Duodenal mucosa (tissue), 2 donors: ENCODE measurements around the gene PPARA.

Source experiments
- H3K27ac ChIP-seq: one replicate; pipeline ENCODE4 v1.7.0; 2013; ENCODE audit warnings: low read depth, low read length
- H3K27me3 ChIP-seq, 2 donors: one replicate each; pipeline ENCODE4 v1.7.0; 2013; ENCODE audit warnings: low read length in 2 of 2, control low read depth in 1 of 2; ENCODE audit not compliant: insufficient read depth in 2 of 2, control insufficient read depth in 1 of 2
- H3K36me3 ChIP-seq, 2 donors: one replicate each; pipeline ENCODE4 v1.7.0; 2013; ENCODE audit warnings: low read length in 2 of 2, control low read depth in 1 of 2; ENCODE audit not compliant: insufficient read depth in 2 of 2, control insufficient read depth in 1 of 2
- H3K4me1 ChIP-seq, 2 donors: one replicate each; pipeline ENCODE4 v1.7.0; 2013; ENCODE audit warnings: low read length in 2 of 2, control low read depth in 1 of 2; ENCODE audit not compliant: insufficient read depth in 2 of 2, control insufficient read depth in 1 of 2
- H3K4me3 ChIP-seq, 2 donors: one replicate each; pipeline ENCODE4 v1.7.0; 2013; ENCODE audit warnings: low read length in 2 of 2, low read depth in 1 of 2
- H3K9ac ChIP-seq, 2 donors: one replicate each; pipeline ENCODE4 v1.7.0; 2013; ENCODE audit warnings: low read length in 2 of 2, low read depth in 1 of 2
- H3K9me3 ChIP-seq, 2 donors: one replicate each; pipeline ENCODE4 v1.7.0; 2013; ENCODE audit warnings: low read length in 2 of 2, control low read depth in 1 of 2; ENCODE audit not compliant: control insufficient read depth in 1 of 2

PPARA gene

GRCh38 chr22:46290121-46290842, 140.0 kb downstream of the PPARA start:
- H3K27me3 ChIP-seq, result no peaks in the 10 kb centered on the region
- H3K36me3 ChIP-seq, result peaks cover 52 to 85% of the 10 kb centered on the region in 2 donors
- H3K4me3 ChIP-seq, result no peak overlapping the region
- peaks cover 0 to 2% of the 10 kb centered on the region in 2 donors for H3K9me3 ChIP-seq
- H3K9ac ChIP-seq, result no peak overlapping the region
- H3K27ac ChIP-seq, result no peak overlapping the region
- peaks cover under 1 to 23% of the 10 kb centered on the region in 2 donors for H3K4me1 ChIP-seq

DNA sequence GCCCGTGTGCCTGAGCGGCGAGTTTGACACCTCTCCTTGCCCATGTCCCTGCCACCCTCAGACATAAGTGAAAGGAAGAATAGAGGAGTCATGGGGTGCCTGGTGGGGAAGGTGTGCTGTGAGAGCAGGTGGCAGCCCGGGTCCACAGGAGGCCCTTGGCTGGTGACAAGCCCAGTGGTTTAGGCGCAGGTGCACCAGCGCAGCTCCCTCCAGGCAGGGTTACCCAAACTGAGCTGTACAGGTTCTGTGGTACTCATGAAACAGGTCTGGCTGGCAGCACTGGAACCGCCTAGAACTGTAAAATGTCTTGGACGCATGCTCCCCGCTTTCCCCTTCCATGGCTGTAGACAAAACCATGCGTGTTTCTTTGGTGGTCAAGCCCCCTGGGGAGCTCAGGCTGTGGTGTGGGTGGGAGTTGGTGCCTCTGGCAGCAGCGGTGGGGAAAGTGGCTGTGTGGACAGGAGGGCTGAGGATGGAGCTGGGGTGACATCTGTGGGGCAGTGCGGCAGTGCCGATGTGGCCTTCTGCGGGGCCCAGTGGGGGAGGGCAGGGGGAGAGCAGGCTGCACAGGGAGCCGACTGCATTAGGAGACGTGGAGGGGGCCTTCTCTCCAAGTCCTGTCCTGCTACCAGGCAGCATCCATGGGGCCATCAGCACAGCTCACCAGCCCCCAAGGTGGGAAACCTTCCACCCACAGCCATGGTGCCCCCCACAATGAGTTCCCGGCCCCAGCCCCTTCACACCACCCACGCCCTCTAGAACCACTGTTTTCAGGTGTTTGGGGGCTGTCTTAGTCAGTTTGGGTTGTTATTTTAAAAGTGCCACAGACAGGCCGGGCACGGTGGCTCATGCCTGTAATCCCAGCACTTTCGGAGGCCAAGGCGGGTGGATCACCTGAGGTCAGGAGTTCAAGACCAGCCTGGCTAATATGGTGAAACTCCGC, 140.8 kb downstream of the PPARA start:
- Histone ChIP-seq H3K9ac (no peak overlapping the region), H3K27ac (no peak overlapping the region), H3K27me3 (no peaks in the 10 kb centered on the region)

GRCh38 chr22:46292173-46292572, 141.8 kb downstream of the PPARA start:
- peaks cover 0 to 2% of the 10 kb centered on the region in 2 donors for H3K9me3 ChIP-seq
- no peak overlapping the region for H3K9ac ChIP-seq
- no peak overlapping the region for H3K4me3 ChIP-seq
- no peaks in the 10 kb centered on the region for H3K27me3 ChIP-seq
- H3K27ac ChIP-seq, result no peak overlapping the region
- peaks cover 40 to 69% of the 10 kb centered on the region in 2 donors for H3K36me3 ChIP-seq
- peaks cover 11 to 32% of the 10 kb centered on the region in 2 donors for H3K4me1 ChIP-seq

More for the DNA sequence above, 140.8 kb downstream of the PPARA start:
- Histone ChIP-seq H3K4me1 (peaks cover 8 to 31% of the 10 kb centered on the region in 2 donors), H3K9me3 (peaks cover 0 to 2% of the 10 kb centered on the region in 2 donors), H3K36me3 (peaks cover 47 to 79% of the 10 kb centered on the region in 2 donors), H3K4me3 (no peak overlapping the region)

GRCh38 chr22:46292732-46293131, 142.4 kb downstream of the PPARA start:
- Histone ChIP-seq H3K9me3 (peaks cover 0 to 2% of the 10 kb centered on the region in 2 donors), H3K9ac (no peak overlapping the region), H3K4me3 (no peak overlapping the region), H3K27ac (no peak overlapping the region), H3K4me1 (peaks cover 14 to 32% of the 10 kb centered on the region in 2 donors), H3K27me3 (no peaks in the 10 kb centered on the region), H3K36me3 (peaks cover 37 to 63% of the 10 kb centered on the region in 2 donors)
